Vagina (tissue), 2 donors: ENCODE measurements around the gene CIBAR2.

ENCODE experiments used
- POLR2A ChIP-seq, 2 donors: fragments of 450-650 bp; IDR thresholded peaks; one replicate each; pipeline ENCODE4 v1.6.1; 2017; ENCODE audit warnings: antibody characterized with exemption in 2 of 2, mild to moderate bottlenecking in 2 of 2, moderate library complexity in 2 of 2
- POLR2AphosphoS5 ChIP-seq, 2 donors: sonication (generic); formaldehyde crosslinking; IDR thresholded peaks; one replicate each; pipeline ENCODE4 v1.9.0; 2017; ENCODE audit warnings: antibody characterized with exemption in 2 of 2, mild to moderate bottlenecking in 2 of 2, low read depth in 1 of 2; ENCODE audit not compliant: insufficient read depth in 1 of 2
- TF ChIP-seq, protein P1 (sequence below), 3 experiments: fragments of 450-650 bp in 2 of 3; fragments of 200-600 bp in 1 of 3; sonication (generic) in 1 of 3; IDR thresholded peaks; one replicate each; pipeline ENCODE4 v1.5.1; 2017 to 2019; ENCODE audit warnings: antibody characterized with exemption in 3 of 3, mild to moderate bottlenecking in 2 of 3, moderate library complexity in 2 of 3

- TF ChIP-seq POLR2AphosphoS5 (IDR thresholded peaks at IDR 0.05; ENCODE audit: insufficient read depth in 1 of 2, low read depth in 1 of 2) (no peak), POLR2A (IDR thresholded peaks at IDR 0.05) (no peak)
- TF ChIP-seq, protein P1, sequence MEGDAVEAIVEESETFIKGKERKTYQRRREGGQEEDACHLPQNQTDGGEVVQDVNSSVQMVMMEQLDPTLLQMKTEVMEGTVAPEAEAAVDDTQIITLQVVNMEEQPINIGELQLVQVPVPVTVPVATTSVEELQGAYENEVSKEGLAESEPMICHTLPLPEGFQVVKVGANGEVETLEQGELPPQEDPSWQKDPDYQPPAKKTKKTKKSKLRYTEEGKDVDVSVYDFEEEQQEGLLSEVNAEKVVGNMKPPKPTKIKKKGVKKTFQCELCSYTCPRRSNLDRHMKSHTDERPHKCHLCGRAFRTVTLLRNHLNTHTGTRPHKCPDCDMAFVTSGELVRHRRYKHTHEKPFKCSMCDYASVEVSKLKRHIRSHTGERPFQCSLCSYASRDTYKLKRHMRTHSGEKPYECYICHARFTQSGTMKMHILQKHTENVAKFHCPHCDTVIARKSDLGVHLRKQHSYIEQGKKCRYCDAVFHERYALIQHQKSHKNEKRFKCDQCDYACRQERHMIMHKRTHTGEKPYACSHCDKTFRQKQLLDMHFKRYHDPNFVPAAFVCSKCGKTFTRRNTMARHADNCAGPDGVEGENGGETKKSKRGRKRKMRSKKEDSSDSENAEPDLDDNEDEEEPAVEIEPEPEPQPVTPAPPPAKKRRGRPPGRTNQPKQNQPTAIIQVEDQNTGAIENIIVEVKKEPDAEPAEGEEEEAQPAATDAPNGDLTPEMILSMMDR (IDR thresholded peaks at IDR 0.05) = no peak
Observed at GRCh38 chr16:85104147-85104546, 8.1 kb downstream of the CIBAR2 start.
